OCI-LY7 (cell line): ENCODE data around the gene PLA1A. TPM values are rescaled to one million over a fixed set of nuclear protein-coding genes. Genes with fewer than 3 reads are reported as not detected.

Experiments
- BruUV-seq: library from RNA; stranded (reverse); fragments of 400-500 nt; replicated peaks from 2 replicates; lab custom pipeline; 2021; lab: Mats Ljungman, UMichigan
- CTCF ChIA-PET: fragments of 300-600 bp; sonication (Branson Sonifier 250); formaldehyde crosslinking; loops from one replicate; lab custom pipeline; 2022; ENCODE audit warnings: antibody characterized with exemption; ENCODE audit not compliant: unreplicated experiment; lab: Charles Lee
- POLR2A ChIA-PET: fragments of 300-600 bp; sonication (Branson Sonifier 250); formaldehyde crosslinking; loops from one replicate; lab custom pipeline; 2022; ENCODE audit warnings: antibody characterized with exemption; lab: Charles Lee
- DNase-seq: peaks from one replicate; pipeline ENCODE4 v3.0.0-alpha.2; 2015; ENCODE audit warnings: low spot score
- H2AFZ ChIP-seq: fragments of 200-600 bp; sonication (generic), shearing (Covaris generic); 2 replicates; pipeline ENCODE4 v1.6.1; 2014; ENCODE audit warnings: mild to moderate bottlenecking, antibody characterized with exemption, low read length, moderate library complexity
- H3K27ac ChIP-seq: fragments of 200-600 bp; sonication (generic); 2 replicates; pipeline ENCODE4 v1.5.1; 2014; ENCODE audit warnings: mixed run types, low read depth, mild to moderate bottlenecking, moderate library complexity, low read length, inconsistent platforms; ENCODE audit not compliant: poor library complexity, severe bottlenecking
- H3K36me3 ChIP-seq: fragments of 200-600 bp; sonication (generic); 2 replicates; pipeline ENCODE4 v1.6.1; 2014; ENCODE audit warnings: mild to moderate bottlenecking, antibody characterized with exemption, low read length, moderate library complexity, mixed read lengths; ENCODE audit not compliant: insufficient read depth
- H3K4me1 ChIP-seq: fragments of 200-600 bp; sonication (generic); 2 replicates; pipeline ENCODE4 v1.5.1; 2014; ENCODE audit warnings: mild to moderate bottlenecking, low read length; ENCODE audit not compliant: insufficient read depth, poor library complexity, severe bottlenecking
- H3K4me2 ChIP-seq: fragments of 200-600 bp; sonication (generic); 2 replicates; pipeline ENCODE4 v1.6.1; 2014; ENCODE audit warnings: mild to moderate bottlenecking, low read length
- H3K4me3 ChIP-seq: fragments of 200-600 bp; sonication (generic); 2 replicates; pipeline ENCODE4 v1.5.1; 2014; ENCODE audit warnings: mild to moderate bottlenecking, low read depth, low read length; ENCODE audit not compliant: poor library complexity, severe bottlenecking
- H3K79me2 ChIP-seq: fragments of 200-600 bp; sonication (generic); 2 replicates; pipeline ENCODE4 v1.6.1; 2016; ENCODE audit warnings: low read depth, mild to moderate bottlenecking, low read length, moderate library complexity, mixed read lengths; ENCODE audit not compliant: insufficient read depth
- H3K9me2 ChIP-seq: fragments of 200-600 bp; sonication (generic); 2 replicates; pipeline ENCODE4 v1.6.1; 2016; ENCODE audit warnings: mild to moderate bottlenecking, low read length, mixed read lengths; ENCODE audit not compliant: insufficient read depth
- H3K9me3 ChIP-seq: fragments of 200-600 bp; sonication (generic); 2 replicates; pipeline ENCODE4 v1.6.1; 2014; ENCODE audit warnings: mild to moderate bottlenecking, mixed run types, low read length, mixed read lengths
- H4K20me1 ChIP-seq: fragments of 200-600 bp; sonication (generic); 2 replicates; pipeline ENCODE4 v1.6.1; 2014; ENCODE audit warnings: mild to moderate bottlenecking, antibody characterized with exemption, low read length, moderate library complexity, mixed read lengths; ENCODE audit not compliant: insufficient read depth
- CTCF ChIP-seq: fragments of 200-600 bp; sonication (generic); conservative IDR thresholded peaks from 2 replicates; pipeline ENCODE4 v1.5.1; 2014; ENCODE audit warnings: mild to moderate bottlenecking, antibody characterized with exemption, low read length, moderate library complexity, mixed read lengths
- EZH2phosphoT487 ChIP-seq: fragments of 200-600 bp; sonication (generic); IDR thresholded peaks from 2 replicates; pipeline ENCODE4 v1.6.1; 2018; ENCODE audit warnings: low read depth, borderline replicate concordance, mild to moderate bottlenecking, mixed run types, antibody characterized with exemption, low read length, moderate library complexity, mixed read lengths
- intact Hi-C: fragments of 100-400 bp; cut with micrococcal nuclease; formaldehyde crosslinking; loops from one replicate; pipeline ENCODE4 v1.10.0; 2022; ENCODE audit not compliant: unreplicated experiment
- total RNA-seq, 2 experiments: library from RNA; depleted of rRNA in 1 of 2; stranded (reverse); fragments of >200 nt in 1 of 2; shearing (Covaris generic) in 1 of 2; gene quantifications; 2 replicates each; pipeline ENCODE4 v1.2.3, GENCODE V29; 2014 to 2022

The PLA1A gene
- total RNA-seq, 2 experiments from 2014 or later, result not detected

GRCh38 chr3:119602676-119603075, 5.0 kb downstream of the PLA1A start:
- ChIA-PET POLR2A (no interaction called here), CTCF (no interaction called here)
- H3K4me2 ChIP-seq, result no peak overlapping the region

GRCh38 chr3:119604878-119605277, 7.2 kb downstream of the PLA1A start:
- H3K4me3 ChIP-seq, result no peak overlapping the region
- H2AFZ ChIP-seq, result no peak overlapping the region
- H3K79me2 ChIP-seq, result no peaks in the 10 kb centered on the region
- H3K9me2 ChIP-seq, result no peaks in the 10 kb centered on the region
- H3K4me1 ChIP-seq, result no peaks in the 10 kb centered on the region
- H3K4me2 ChIP-seq, result no peak overlapping the region
- no TSS peak for BruUV-seq
- intact Hi-C loops, result no loop called here
- no peak for TF ChIP-seq CTCF
- no peak overlapping the region for H3K27ac ChIP-seq
- ChIA-PET CTCF (no interaction called here), POLR2A (no interaction called here)
- no peak for DNase-seq
- no peaks in the 10 kb centered on the region for H4K20me1 ChIP-seq
- H3K36me3 ChIP-seq, result no peaks in the 10 kb centered on the region
- no peaks in the 10 kb centered on the region for H3K9me3 ChIP-seq

More at GRCh38 chr3:119602676-119603075, 5.0 kb downstream of the PLA1A start:
- no peak overlapping the region for H2AFZ ChIP-seq
- no peak for DNase-seq
- H3K27ac ChIP-seq, result no peak overlapping the region
- no peaks in the 10 kb centered on the region for H3K79me2 ChIP-seq
- H3K4me1 ChIP-seq, result no peaks in the 10 kb centered on the region
- no peaks in the 10 kb centered on the region for H3K9me2 ChIP-seq
- no peak overlapping the region for H3K4me3 ChIP-seq
- H3K36me3 ChIP-seq, result no peaks in the 10 kb centered on the region
- TF ChIP-seq EZH2phosphoT487 (no peak), CTCF (no peak)
- intact Hi-C loops, result no loop called here
- no peaks in the 10 kb centered on the region for H4K20me1 ChIP-seq
- no peaks in the 10 kb centered on the region for H3K9me3 ChIP-seq
- BruUV-seq, result no TSS peak

- H3K27ac ChIP-seq, result no peak overlapping the region
- H3K79me2 ChIP-seq, result no peaks in the 10 kb centered on the region
- ChIA-PET POLR2A (no interaction called here), CTCF (no interaction called here)
- H4K20me1 ChIP-seq, result no peaks in the 10 kb centered on the region
- H3K4me2 ChIP-seq, result no peak overlapping the region
- H2AFZ ChIP-seq, result no peak overlapping the region
- DNase-seq, result no peak
- no TSS peak for BruUV-seq
- no peaks in the 10 kb centered on the region for H3K9me3 ChIP-seq
- no peaks in the 10 kb centered on the region for H3K4me1 ChIP-seq
- H3K36me3 ChIP-seq, result no peaks in the 10 kb centered on the region
- no peaks in the 10 kb centered on the region for H3K9me2 ChIP-seq
- no peak overlapping the region for H3K4me3 ChIP-seq
- intact Hi-C loops, result no loop called here
- TF ChIP-seq EZH2phosphoT487, result no peak
- TF ChIP-seq CTCF, result no peak
Measured at GRCh38 chr3:119608405-119609000, 10.8 kb downstream of the PLA1A start.
